ENCODE measurements around the gene PRKX.

PRKX gene

GRCh38 chrX:3713937-3714434, 537 bp upstream of the PRKX start:
- no peaks in the 10 kb centered on the region for H3K36me3 ChIP-seq (ENCODE audit: insufficient read depth, low read length)
- H4K20me1 ChIP-seq (ENCODE audit: insufficient read depth, low read length), result no peaks in the 10 kb centered on the region
- peaks cover 8% of the 10 kb centered on the region for H3K4me1 ChIP-seq (ENCODE audit: insufficient read depth, low read length, severe bottlenecking)
- H3K27ac ChIP-seq (ENCODE audit: low read depth, low read length, poor library complexity, severe bottlenecking), result no peak overlapping the region
- TF ChIP-seq CTCF (IDR thresholded peaks at IDR 0.05; ENCODE audit: low read length), result no peak
- TF ChIP-seq EZH2 (IDR thresholded peaks at IDR 0.05; ENCODE audit: borderline replicate concordance, low read length), result no peak
- no peaks in the 10 kb centered on the region for H3K9me2 ChIP-seq (ENCODE audit: low read depth, low read length)
- peak overlapping the region; percentile 66; the same call in 1 of the 2 replicates for H3K9ac ChIP-seq (ENCODE audit: low read length)
- peak overlapping the region; percentile 75 for H3K4me3 ChIP-seq (ENCODE audit: low read depth, low read length, poor library complexity, severe bottlenecking)
- no peaks in the 10 kb centered on the region for H3K79me2 ChIP-seq (ENCODE audit: insufficient read depth, low read length)
- no peaks in the 10 kb centered on the region for H3K9me3 ChIP-seq (ENCODE audit: low read length)
- H3K4me2 ChIP-seq (ENCODE audit: low read length), result peak overlapping the region; percentile 72
- no peaks in the 10 kb centered on the region for H3K27me3 ChIP-seq (ENCODE audit: insufficient read depth, low read length)
- no peak overlapping the region for H2AFZ ChIP-seq (ENCODE audit: low read length)
- H3F3A ChIP-seq (ENCODE audit: insufficient read depth, low read length), result no peaks in the 10 kb centered on the region

DNA sequence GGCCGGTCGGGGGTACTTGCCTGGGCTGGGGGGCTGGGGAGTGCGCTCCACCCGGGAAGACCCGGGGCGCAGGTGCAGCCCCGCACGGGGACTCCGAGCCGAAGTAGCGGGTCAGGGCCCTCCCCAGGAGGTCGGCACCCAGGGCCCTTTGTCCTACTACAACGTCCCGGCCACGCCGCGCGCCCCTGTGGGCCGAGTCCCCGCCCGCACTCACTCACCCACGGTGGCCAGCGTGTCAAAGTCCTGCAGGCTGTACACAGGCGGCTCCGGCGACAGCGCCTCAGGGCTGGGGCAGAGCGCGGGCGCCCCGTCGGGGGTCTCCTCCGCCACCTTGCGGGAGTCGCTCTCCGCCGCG, 602 bp downstream of the PRKX start:
- Histone ChIP-seq H3K4me2 (ENCODE audit: low read length) (peak overlapping the region; percentile 70), H3K9me3 (ENCODE audit: low read length) (no peaks in the 10 kb centered on the region), H3K36me3 (ENCODE audit: insufficient read depth, low read length) (no peaks in the 10 kb centered on the region), H3K27ac (ENCODE audit: low read depth, low read length, poor library complexity, severe bottlenecking) (peak overlapping the region; percentile 23), H2AFZ (ENCODE audit: low read length) (no peak overlapping the region), H3K79me2 (ENCODE audit: insufficient read depth, low read length) (no peaks in the 10 kb centered on the region), H3K9ac (ENCODE audit: low read length) (peak overlapping the region; percentile 78), H3K4me1 (ENCODE audit: insufficient read depth, low read length, severe bottlenecking) (peaks cover 13% of the 10 kb centered on the region), H3K9me2 (ENCODE audit: low read depth, low read length) (no peaks in the 10 kb centered on the region), H3K4me3 (ENCODE audit: low read depth, low read length, poor library complexity, severe bottlenecking) (peak overlapping the region; percentile 75), H3F3A (ENCODE audit: insufficient read depth, low read length) (no peaks in the 10 kb centered on the region), H4K20me1 (ENCODE audit: insufficient read depth, low read length) (no peaks in the 10 kb centered on the region), H3K27me3 (ENCODE audit: insufficient read depth, low read length) (no peaks in the 10 kb centered on the region)
- TF ChIP-seq EZH2 (IDR thresholded peaks at IDR 0.05; ENCODE audit: borderline replicate concordance, low read length), result no peak
- TF ChIP-seq CTCF (IDR thresholded peaks at IDR 0.05; ENCODE audit: low read length), result no peak

DNA sequence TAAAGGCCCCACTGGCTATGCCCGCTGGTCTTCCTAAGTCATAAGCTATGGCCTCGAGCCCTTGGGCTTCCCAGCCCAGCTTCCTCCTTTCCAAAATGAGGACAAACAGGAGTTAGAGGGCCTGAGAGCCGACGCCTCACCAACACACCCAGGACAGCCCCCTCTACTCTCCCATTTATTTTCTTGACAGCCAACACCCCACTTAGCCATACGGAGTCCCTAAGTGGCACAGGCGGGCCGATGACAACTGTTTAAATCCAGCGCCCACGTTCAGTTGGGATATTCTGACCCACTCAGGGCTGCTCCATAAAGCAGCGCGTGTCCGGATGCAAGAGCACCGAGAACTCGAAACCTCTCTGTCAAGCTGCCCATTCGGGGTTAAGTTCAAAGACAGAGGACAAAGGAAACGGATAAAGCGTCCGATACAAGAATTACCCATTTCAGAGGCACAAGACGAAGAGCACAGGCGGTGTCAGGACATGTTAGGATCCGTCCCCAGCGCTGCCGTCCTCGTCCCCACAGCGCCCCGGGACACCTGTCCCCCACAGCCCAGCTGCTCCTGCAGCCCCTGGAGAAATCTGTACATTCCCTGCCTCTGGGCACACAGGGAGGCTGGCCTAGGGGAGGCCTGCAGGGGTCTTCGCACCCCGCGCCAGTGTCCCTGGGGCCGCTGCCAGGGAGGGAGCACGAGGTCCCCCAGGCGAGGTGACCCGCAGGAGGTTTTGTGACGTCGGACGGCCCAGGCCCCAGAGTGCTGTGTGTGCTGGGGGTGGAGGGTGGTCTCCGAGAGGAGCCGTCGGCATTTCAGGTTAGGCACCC, 1.2 kb downstream of the PRKX start:
- H3K27ac ChIP-seq (ENCODE audit: low read depth, low read length, poor library complexity, severe bottlenecking), result peak overlapping the region; percentile 23
- H2AFZ ChIP-seq (ENCODE audit: low read length), result no peak overlapping the region
- peak overlapping the region; percentile 78 for H3K9ac ChIP-seq (ENCODE audit: low read length)
- no peaks in the 10 kb centered on the region for H3K9me2 ChIP-seq (ENCODE audit: low read depth, low read length)
- H3K9me3 ChIP-seq (ENCODE audit: low read length), result no peaks in the 10 kb centered on the region
- peaks cover 13% of the 10 kb centered on the region for H3K4me1 ChIP-seq (ENCODE audit: insufficient read depth, low read length, severe bottlenecking)
- H3K27me3 ChIP-seq (ENCODE audit: insufficient read depth, low read length), result no peaks in the 10 kb centered on the region
- H3K79me2 ChIP-seq (ENCODE audit: insufficient read depth, low read length), result no peaks in the 10 kb centered on the region
- H3F3A ChIP-seq (ENCODE audit: insufficient read depth, low read length), result no peaks in the 10 kb centered on the region
- peak overlapping the region; percentile 75 for H3K4me3 ChIP-seq (ENCODE audit: low read depth, low read length, poor library complexity, severe bottlenecking)
- no peak for TF ChIP-seq CTCF (IDR thresholded peaks at IDR 0.05; ENCODE audit: low read length)
- no peak for TF ChIP-seq EZH2 (IDR thresholded peaks at IDR 0.05; ENCODE audit: borderline replicate concordance, low read length)
- H4K20me1 ChIP-seq (ENCODE audit: insufficient read depth, low read length), result no peaks in the 10 kb centered on the region
- H3K4me2 ChIP-seq (ENCODE audit: low read length), result peak overlapping the region; percentile 70
- no peaks in the 10 kb centered on the region for H3K36me3 ChIP-seq (ENCODE audit: insufficient read depth, low read length)
